Pancreas (tissue), 10 donors: Measurements from ENCODE around the gene GNA14. TPM values are rescaled to one million over a fixed set of nuclear protein-coding genes. Genes with fewer than 3 reads are reported as not detected.
A peak's percentile ranks its signal among the peaks of the same experiment; 100 is the strongest.

ENCODE experiments used
- ATAC-seq, 4 donors: fragments of 200-7000 bp; cut with Tn5 transposase; one replicate each; pipeline versions ENCODE4 v1.8.0 to v1.9.1; 2020; ENCODE audit warnings: mild to moderate bottlenecking in 4 of 4, moderate library complexity in 4 of 4
- DNase-seq, 6 donors: peaks; one replicate each; pipeline ENCODE4 v3.0.0-alpha.2; 2020
- FAIRE-seq: peaks from 2 replicates; lab custom pipeline; 2012; peaks lifted over from hg19 to GRCh38; lab: Jason Lieb, UNC
- H3K27ac ChIP-seq, 4 donors: fragments of 200-600 bp; sonication (generic); 1 replicate in 3 of 4; 2 replicates in 1 of 4; pipeline versions ENCODE4 v1.5.0 to v1.8.0; 2020
- H3K27me3 ChIP-seq, 4 donors: fragments of 200-600 bp; one replicate each; pipeline ENCODE4 v1.8.0; 2021
- H3K36me3 ChIP-seq, 3 donors: fragments of 200-600 bp; sonication (generic) in 1 of 3; one replicate each; pipeline versions ENCODE4 v1.5.0 to v1.8.0; 2020 to 2021
- H3K4me1 ChIP-seq, 3 donors: fragments of 200-600 bp; one replicate each; pipeline ENCODE4 v1.8.0; 2021
- H3K4me3 ChIP-seq, 4 donors: fragments of 200-600 bp; sonication (generic) in 2 of 4; one replicate each; pipeline versions ENCODE4 v1.5.0 to v1.8.0; 2020 to 2021
- H3K9me3 ChIP-seq, 4 donors: fragments of 200-600 bp; one replicate each; pipeline ENCODE4 v1.8.0; 2021
- WGBS, 2 donors: extraction: QIAGEN DNeasy Blood & Tissue Kit; methylation state at CpG; one replicate each; pipeline ENCODE4 v1.1.7; 2013; 5-methylcytosine and 5-hydroxymethylcytosine counted together
- intact Hi-C, 3 donors: fragments of 100-400 bp; cut with DNase I; formaldehyde crosslinking; loops; one replicate each; pipeline versions ENCODE4 v1.11.1 to v1.14.2; 2022
- polyA plus RNA-seq, 2 donors: library from polyadenylated mRNA; stranded (reverse); fragments of 200-250 nt; gene quantifications; one replicate each; pipeline ENCODE4 v1.2.3, GENCODE V29; 2013
- total RNA-seq, 6 donors: library from RNA; stranded (reverse); fragmentation: NEBNext Ultra II Directional in 4 of 6; extraction: Animal tissue kit (Norgen Biotek cat#: 25700) in 4 of 6; gene quantifications; one replicate each; pipeline versions ENCODE4 v1.2.1 to v1.2.4, GENCODE V29; 2021 to 2023
- TF ChIP-seq, protein P1 (sequence below), 4 donors: fragments of 200-600 bp; sonication (generic) in 3 of 4; IDR thresholded peaks; one replicate each; pipeline versions ENCODE4 v1.5.0 to v1.8.0; 2021; ENCODE audit warnings: antibody characterized with exemption in 4 of 4
- donor health status: healthy with polysubstance abuse.
- donor health status: DM: no; HTN: no; CAD: no; lungs with moderate emphysema.
- donor health status: DM: no; HTN: no; CAD: no.
- donor health status: control.
- donor health status: control.
- donor health status: Bipolar disorder and iron deficiency.
- donor health status: DM: yes; HTN: yes; CAD: no.
- donor health status: DM: no; HTN: no; CAD: no.
- donor health status: DM: no; HTN: no; CAD: no.
- donor health status: DM: yes; HTN: yes; CAD: no.

Gene GNA14
- total and polyA plus RNA-seq, 8 donors, result 0.92 to 2.0 (median 1.5) TPM

DNA sequence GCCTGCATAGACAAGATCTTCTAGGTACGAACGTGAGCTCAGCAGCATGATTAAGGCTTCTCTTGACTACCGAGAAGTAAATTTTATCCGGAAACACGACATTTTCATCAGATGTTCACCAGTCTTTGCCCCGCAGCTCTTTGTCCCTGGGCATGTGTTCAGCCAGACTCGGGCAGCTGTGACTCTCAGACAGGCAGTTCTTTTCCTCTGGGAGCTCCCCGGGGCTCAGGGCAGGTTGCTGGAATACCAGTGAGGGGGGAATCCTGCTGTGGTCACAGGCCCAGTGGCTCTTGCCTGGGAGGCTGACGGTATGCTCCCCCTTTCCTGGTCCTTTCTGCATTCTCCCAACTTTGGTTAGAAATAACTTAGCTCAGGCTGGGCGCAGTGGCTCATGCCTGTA is 186.1 kb downstream of the GNA14 start:
- FAIRE-seq (no peak), DNase-seq (no peak), ATAC-seq (no peak)
- no peaks in the 10 kb centered on the region for H3K27me3 ChIP-seq
- no peak overlapping the region for H3K27ac ChIP-seq
- TF ChIP-seq, protein P1, sequence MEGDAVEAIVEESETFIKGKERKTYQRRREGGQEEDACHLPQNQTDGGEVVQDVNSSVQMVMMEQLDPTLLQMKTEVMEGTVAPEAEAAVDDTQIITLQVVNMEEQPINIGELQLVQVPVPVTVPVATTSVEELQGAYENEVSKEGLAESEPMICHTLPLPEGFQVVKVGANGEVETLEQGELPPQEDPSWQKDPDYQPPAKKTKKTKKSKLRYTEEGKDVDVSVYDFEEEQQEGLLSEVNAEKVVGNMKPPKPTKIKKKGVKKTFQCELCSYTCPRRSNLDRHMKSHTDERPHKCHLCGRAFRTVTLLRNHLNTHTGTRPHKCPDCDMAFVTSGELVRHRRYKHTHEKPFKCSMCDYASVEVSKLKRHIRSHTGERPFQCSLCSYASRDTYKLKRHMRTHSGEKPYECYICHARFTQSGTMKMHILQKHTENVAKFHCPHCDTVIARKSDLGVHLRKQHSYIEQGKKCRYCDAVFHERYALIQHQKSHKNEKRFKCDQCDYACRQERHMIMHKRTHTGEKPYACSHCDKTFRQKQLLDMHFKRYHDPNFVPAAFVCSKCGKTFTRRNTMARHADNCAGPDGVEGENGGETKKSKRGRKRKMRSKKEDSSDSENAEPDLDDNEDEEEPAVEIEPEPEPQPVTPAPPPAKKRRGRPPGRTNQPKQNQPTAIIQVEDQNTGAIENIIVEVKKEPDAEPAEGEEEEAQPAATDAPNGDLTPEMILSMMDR (IDR thresholded peaks at IDR 0.05), result no peak
- 75 to 80% methylated on average over 10 of the region's 10 CpGs for WGBS, 2 donors
- H3K9me3 ChIP-seq, result no peaks in the 10 kb centered on the region
- H3K4me3 ChIP-seq, result no peak overlapping the region
- H3K4me1 ChIP-seq, result no peaks in the 10 kb centered on the region
- H3K36me3 ChIP-seq, result no peaks in the 10 kb centered on the region
- intact Hi-C loops, result no loop called here

DNA sequence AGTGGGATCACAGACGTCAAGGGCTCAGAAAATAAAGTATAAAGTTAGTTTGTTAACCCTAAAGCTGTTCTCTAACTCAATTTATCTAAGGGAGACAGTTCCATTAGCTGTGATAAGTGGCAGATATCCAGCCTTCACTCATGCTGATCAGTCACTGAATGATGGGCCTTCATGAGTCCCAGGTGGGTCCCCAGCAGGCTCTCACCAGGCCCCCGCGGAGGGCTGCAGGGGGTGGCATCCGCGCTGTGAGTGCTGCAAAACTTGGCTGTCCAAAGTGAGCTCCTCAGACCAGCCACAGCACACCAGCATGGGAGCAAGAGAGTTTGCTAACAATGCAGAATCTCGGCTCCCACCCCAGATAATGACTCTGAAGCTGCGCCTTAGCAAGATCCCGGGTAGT is 187.2 kb downstream of the GNA14 start:
- DNase-seq (no peak), FAIRE-seq (no peak), ATAC-seq (no peak)
- Histone ChIP-seq H3K36me3 (no peaks in the 10 kb centered on the region), H3K4me1 (no peaks in the 10 kb centered on the region), H3K27ac (no peak overlapping the region), H3K27me3 (no peaks in the 10 kb centered on the region), H3K9me3 (no peaks in the 10 kb centered on the region), H3K4me3 (no peak overlapping the region)
- TF ChIP-seq, protein P1 (IDR thresholded peaks at IDR 0.05), result no peak
- 71 to 79% methylated on average over 8 of the region's 8 CpGs for WGBS, 2 donors
- intact Hi-C loops, result no loop called here

DNA sequence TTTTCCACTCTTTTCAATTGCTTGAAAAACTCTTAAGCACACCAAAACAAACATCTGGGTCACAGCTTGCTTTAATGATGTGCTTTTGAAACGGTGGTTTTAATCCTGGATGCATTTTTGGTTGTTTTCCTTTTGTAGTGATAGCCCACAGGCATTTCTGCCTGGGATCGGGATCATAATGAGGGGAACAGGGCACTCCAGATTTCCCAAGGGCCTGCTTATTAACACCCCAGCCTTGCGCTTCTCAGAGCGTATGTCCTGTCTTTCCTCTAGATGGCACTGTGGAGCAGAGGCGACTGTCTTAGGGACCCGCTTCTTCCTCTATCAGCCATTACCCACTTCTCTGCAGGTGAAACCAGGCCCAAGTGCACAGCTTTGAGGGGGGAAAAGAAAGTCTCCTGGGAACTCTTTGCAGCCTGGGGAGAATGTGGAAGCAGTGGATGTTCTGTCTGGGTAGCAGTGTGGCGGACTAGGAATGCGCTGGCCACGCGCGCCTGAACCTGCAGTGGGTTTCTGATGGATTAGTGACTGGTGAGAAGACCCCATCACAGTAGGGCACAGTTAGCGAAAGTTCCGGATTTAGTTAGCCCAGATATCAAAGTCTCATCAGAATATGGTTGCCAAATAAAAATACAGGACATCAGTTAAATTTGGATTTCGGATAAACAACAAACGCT is 190.1 kb downstream of the GNA14 start:
- Histone ChIP-seq H3K36me3 (no peaks in the 10 kb centered on the region), H3K27ac (no peak overlapping the region), H3K4me1 (no peaks in the 10 kb centered on the region), H3K9me3 (no peaks in the 10 kb centered on the region), H3K27me3 (no peaks in the 10 kb centered on the region), H3K4me3 (no peak overlapping the region)
- ATAC-seq (peak; percentile 82 to 93 (median 90)), FAIRE-seq (no peak), DNase-seq (peak in 4 of 6 donors; percentile 31 to 63 (median 56))
- intact Hi-C loops, result loop anchor here in 1 of 3 donors (5.0 kb wide), 1 partner anchor 294 kb away; no protein-coding TSS in a partner anchor
- TF ChIP-seq, protein P1 (IDR thresholded peaks at IDR 0.05), result peak; percentile 59 to 86 (median 68)
- WGBS, 2 donors, result 46 to 58% methylated on average over 15 of the region's 15 CpGs

DNA sequence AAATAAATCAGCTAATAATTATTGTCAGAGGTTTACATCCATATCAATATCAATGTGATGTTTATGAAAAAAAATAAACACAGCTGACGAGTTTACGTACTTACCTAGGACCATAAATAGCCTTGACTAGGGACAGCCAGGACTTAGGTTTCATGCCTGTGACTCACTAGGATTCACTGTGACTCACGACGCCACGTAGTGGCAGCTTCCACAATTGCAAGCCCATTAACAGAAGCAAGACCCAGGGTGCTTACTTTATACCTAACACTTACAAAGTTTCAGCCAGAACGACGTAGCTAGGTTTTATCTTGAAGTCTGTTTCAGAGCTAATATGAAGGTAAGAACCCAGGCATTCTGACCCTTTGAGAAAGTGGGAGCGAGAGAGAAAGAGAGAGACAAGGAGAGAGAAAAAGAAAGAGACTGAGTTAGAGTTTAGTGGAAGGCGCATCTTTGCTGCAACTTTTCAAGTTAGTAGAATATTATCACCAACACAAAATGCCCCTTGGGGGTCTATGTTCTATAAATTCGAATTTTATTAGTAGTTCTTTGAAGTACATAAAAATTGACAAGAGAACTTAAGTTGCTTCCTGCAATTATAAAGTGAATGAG is 191.2 kb downstream of the GNA14 start:
- H3K9me3 ChIP-seq, result no peaks in the 10 kb centered on the region
- no peak overlapping the region for H3K4me3 ChIP-seq
- TF ChIP-seq, protein P1 (IDR thresholded peaks at IDR 0.05), result peak; percentile 84 to 88 (median 86)
- H3K4me1 ChIP-seq, result no peaks in the 10 kb centered on the region
- peak; percentile 94 to 97 (median 96) for ATAC-seq
- H3K27ac ChIP-seq, result no peak overlapping the region
- 16 to 20% methylated on average over 10 of the region's 10 CpGs for WGBS, 2 donors
- peak; percentile 69 to 93 (median 90) for DNase-seq
- H3K36me3 ChIP-seq, result no peaks in the 10 kb centered on the region
- intact Hi-C loops, result loop anchor here in 1 of 3 donors (5.0 kb wide), 1 partner anchor 295 kb away; no protein-coding TSS in a partner anchor
- peak; percentile 86 for FAIRE-seq
- H3K27me3 ChIP-seq, result no peaks in the 10 kb centered on the region
